Prostate gland (tissue), 2 donors: Measurements from ENCODE around the gene GRAMD4. TPM values are rescaled to one million over a fixed set of nuclear protein-coding genes. Genes with fewer than 3 reads are reported as not detected.
A peak's percentile ranks its signal among the peaks of the same experiment; 100 is the strongest.

ENCODE experiments used
- DNase-seq: peaks from one replicate; pipeline ENCODE4 v3.0.0-alpha.2; 2019; ENCODE audit warnings: low spot score
- H3K27ac ChIP-seq, 2 donors: fragments of 200-600 bp; sonication (generic); 2 replicates each; pipeline ENCODE4 v1.5.1; 2017 to 2019
- H3K27me3 ChIP-seq: fragments of 200-600 bp; sonication (generic); replicated peaks from 2 replicates; pipeline ENCODE4 v1.5.1; 2019; ENCODE audit not compliant: insufficient read depth
- H3K36me3 ChIP-seq, 2 donors: fragments of 200-600 bp; sonication (generic); 1 replicate in 1 of 2; 2 replicates in 1 of 2; pipeline versions ENCODE4 v1.5.1 to v1.8.1; 2017 to 2019
- H3K4me1 ChIP-seq: fragments of 200-600 bp; sonication (generic); replicated peaks from 2 replicates; pipeline ENCODE4 v1.5.1; 2019
- H3K4me3 ChIP-seq, 2 donors: fragments of 200-600 bp; sonication (generic); 2 replicates each; pipeline ENCODE4 v1.5.1; 2017 to 2019
- H3K9me3 ChIP-seq: fragments of 200-600 bp; sonication (generic); 2 replicates; pipeline ENCODE4 v1.5.1; 2017
- POLR2A ChIP-seq: fragments of 450-650 bp; IDR thresholded peaks from one replicate; pipeline ENCODE4 v1.6.1; 2016; ENCODE audit warnings: antibody characterized with exemption, mild to moderate bottlenecking
- POLR2AphosphoS5 ChIP-seq: sonication (generic); formaldehyde crosslinking; IDR thresholded peaks from one replicate; pipeline ENCODE4 v1.6.1; 2017; ENCODE audit warnings: antibody characterized with exemption
- WGBS: methylation state at CpG from one replicate; pipeline ENCODE4 v1.1.5; 2018; 5-methylcytosine and 5-hydroxymethylcytosine counted together
- intact Hi-C: fragments of 100-400 bp; cut with DNase I; formaldehyde crosslinking; loops from one replicate; pipeline ENCODE4 v1.14.2; 2022
- total RNA-seq, 2 donors: library from RNA; depleted of rRNA; stranded (reverse); fragments of >200 nt; gene quantifications; one replicate each; pipeline ENCODE4 v1.1.0, GENCODE V29; 2016
- TF ChIP-seq, protein P1 (sequence below), 4 experiments: fragments of 200-600 bp in 2 of 4; fragments of 450-650 bp in 2 of 4; sonication (generic) in 2 of 4; IDR thresholded peaks; 1 replicate in 3 of 4; 2 replicates in 1 of 4; pipeline ENCODE4 v1.5.1; 2016 to 2019; ENCODE audit warnings: antibody characterized with exemption in 4 of 4, mild to moderate bottlenecking in 2 of 4, moderate library complexity in 2 of 4

The GRAMD4 gene
- total RNA-seq, 2 donors from 2014 or later = 12.1 to 20.2 TPM

DNA sequence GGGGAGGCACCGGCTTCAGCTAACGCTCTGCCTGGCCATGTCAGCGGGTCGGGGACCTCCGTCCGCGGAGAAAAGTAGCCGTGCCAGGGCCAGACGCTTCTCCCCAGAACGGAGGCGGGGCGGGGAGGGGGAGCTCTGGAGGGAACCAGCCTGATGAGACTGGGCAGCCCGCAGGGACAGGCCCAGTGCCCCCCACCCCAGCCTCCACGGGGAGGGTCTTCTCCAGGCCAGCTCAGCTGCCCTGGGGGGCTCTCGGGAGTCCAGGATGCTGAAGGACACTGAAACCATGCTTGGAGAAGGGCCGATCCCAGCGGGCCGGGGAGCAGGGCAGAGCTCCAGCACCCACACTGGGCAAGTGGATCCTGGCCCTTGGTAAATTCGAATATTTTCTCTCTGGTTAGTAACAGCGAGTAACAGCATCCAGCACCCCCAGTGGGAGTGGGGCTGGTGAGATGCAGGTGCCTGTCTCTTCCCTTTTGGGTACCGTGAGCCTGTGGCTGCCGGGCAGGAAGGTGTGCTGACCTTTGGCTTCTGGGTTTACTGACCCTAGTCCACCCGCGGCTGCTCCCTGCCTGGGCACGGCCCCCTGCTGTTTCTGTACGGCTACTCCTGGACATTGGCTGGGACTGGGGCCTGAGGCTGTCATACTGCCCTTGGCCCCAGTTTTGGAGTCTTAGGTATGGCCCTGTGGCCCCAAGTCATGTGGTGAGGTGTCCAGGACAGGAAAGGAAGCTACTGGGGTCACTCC, 35.8 kb downstream of the GRAMD4 start:
- WGBS = 81% methylated on average over 26 of the region's 26 CpGs
- intact Hi-C loops = no loop called here
- Histone ChIP-seq H3K27me3 (peaks cover 12% of the 10 kb centered on the region), H3K36me3 (no peaks in the 10 kb centered on the region), H3K4me3 (no peak overlapping the region), H3K4me1 (peaks cover 8% of the 10 kb centered on the region), H3K9me3 (no peaks in the 10 kb centered on the region), H3K27ac (no peak overlapping the region)
- TF ChIP-seq POLR2A (no peak), POLR2AphosphoS5 (no peak)
- TF ChIP-seq, protein P1, sequence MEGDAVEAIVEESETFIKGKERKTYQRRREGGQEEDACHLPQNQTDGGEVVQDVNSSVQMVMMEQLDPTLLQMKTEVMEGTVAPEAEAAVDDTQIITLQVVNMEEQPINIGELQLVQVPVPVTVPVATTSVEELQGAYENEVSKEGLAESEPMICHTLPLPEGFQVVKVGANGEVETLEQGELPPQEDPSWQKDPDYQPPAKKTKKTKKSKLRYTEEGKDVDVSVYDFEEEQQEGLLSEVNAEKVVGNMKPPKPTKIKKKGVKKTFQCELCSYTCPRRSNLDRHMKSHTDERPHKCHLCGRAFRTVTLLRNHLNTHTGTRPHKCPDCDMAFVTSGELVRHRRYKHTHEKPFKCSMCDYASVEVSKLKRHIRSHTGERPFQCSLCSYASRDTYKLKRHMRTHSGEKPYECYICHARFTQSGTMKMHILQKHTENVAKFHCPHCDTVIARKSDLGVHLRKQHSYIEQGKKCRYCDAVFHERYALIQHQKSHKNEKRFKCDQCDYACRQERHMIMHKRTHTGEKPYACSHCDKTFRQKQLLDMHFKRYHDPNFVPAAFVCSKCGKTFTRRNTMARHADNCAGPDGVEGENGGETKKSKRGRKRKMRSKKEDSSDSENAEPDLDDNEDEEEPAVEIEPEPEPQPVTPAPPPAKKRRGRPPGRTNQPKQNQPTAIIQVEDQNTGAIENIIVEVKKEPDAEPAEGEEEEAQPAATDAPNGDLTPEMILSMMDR (IDR thresholded peaks at IDR 0.05) = no peak
- DNase-seq = no peak

DNA sequence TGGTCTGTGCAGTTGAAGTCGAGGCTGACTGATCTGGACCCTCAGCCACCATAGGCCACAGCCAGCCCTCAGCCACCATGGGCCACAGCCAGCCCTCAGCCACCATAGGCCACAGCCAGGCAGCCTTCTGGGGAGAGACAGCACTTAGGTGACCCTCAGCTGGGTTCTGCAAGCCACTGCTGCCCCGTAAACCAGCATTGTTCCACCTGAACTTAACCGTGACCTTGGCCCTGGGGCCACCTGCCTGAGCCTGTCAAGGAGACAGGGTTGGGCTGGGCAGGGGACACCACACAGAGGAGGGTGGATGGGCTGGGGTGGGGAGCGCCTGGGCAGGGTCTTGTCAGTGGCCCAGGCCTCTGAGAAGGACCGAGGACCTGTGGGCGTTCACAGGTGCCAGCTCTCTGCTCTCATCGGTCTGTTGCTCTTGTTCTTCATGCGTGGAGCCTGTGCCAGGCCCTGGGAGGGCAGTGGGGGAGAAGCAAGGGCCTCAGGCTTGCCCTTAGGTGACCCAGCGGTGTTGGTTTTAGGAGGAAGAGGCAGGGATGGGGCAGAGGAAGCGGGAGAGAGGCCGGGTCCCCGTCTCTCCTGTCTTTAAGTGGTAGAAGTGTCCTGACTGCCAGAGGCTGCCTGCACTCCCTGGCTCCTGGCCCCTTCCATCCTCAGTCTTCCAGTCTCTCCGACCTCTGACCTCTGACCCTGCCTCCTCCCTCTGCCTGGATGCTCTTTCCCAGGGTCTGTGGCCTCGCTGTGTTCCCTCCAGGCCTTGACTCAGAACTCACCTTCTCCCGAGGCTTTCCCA, 36.9 kb downstream of the GRAMD4 start:
- TF ChIP-seq POLR2A (no peak), POLR2AphosphoS5 (no peak)
- TF ChIP-seq, protein P1 (IDR thresholded peaks at IDR 0.05) = no peak

DNA sequence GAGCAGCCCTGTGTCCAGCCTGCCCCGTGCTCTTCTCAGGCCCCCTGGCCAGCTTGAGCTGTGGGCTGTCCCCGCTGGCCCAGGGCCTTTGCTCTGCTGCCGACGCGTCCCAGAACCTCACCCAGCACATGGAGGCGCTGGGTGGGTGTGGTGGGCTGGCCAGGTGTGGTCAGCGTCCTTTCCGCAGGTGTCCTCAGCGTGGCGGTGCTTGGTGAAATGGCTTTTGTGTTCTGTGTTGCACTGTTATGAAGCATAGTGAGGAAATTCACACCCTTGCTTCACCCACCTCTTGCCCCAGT, 37.4 kb downstream of the GRAMD4 start:
- H3K36me3 ChIP-seq = no peaks in the 10 kb centered on the region
- H3K4me1 ChIP-seq = peaks cover 8% of the 10 kb centered on the region
- no peaks in the 10 kb centered on the region for H3K9me3 ChIP-seq
- no peak for DNase-seq
- WGBS = 100% methylated on average over 10 of the region's 10 CpGs
- peaks cover 12% of the 10 kb centered on the region for H3K27me3 ChIP-seq
- no peak overlapping the region for H3K4me3 ChIP-seq
- TF ChIP-seq POLR2AphosphoS5 (no peak), POLR2A (no peak)
- TF ChIP-seq, protein P1 (IDR thresholded peaks at IDR 0.05) = no peak
- no peak overlapping the region for H3K27ac ChIP-seq
- intact Hi-C loops = no loop called here

More for the DNA sequence above, 36.9 kb downstream of the GRAMD4 start:
- Histone ChIP-seq H3K27me3 (peaks cover 12% of the 10 kb centered on the region), H3K27ac (no peak overlapping the region), H3K36me3 (no peaks in the 10 kb centered on the region), H3K4me1 (peaks cover 8% of the 10 kb centered on the region), H3K9me3 (no peaks in the 10 kb centered on the region), H3K4me3 (no peak overlapping the region)
- intact Hi-C loops = no loop called here
- no peak for DNase-seq
- WGBS = 93% methylated on average over 15 of the region's 15 CpGs

DNA sequence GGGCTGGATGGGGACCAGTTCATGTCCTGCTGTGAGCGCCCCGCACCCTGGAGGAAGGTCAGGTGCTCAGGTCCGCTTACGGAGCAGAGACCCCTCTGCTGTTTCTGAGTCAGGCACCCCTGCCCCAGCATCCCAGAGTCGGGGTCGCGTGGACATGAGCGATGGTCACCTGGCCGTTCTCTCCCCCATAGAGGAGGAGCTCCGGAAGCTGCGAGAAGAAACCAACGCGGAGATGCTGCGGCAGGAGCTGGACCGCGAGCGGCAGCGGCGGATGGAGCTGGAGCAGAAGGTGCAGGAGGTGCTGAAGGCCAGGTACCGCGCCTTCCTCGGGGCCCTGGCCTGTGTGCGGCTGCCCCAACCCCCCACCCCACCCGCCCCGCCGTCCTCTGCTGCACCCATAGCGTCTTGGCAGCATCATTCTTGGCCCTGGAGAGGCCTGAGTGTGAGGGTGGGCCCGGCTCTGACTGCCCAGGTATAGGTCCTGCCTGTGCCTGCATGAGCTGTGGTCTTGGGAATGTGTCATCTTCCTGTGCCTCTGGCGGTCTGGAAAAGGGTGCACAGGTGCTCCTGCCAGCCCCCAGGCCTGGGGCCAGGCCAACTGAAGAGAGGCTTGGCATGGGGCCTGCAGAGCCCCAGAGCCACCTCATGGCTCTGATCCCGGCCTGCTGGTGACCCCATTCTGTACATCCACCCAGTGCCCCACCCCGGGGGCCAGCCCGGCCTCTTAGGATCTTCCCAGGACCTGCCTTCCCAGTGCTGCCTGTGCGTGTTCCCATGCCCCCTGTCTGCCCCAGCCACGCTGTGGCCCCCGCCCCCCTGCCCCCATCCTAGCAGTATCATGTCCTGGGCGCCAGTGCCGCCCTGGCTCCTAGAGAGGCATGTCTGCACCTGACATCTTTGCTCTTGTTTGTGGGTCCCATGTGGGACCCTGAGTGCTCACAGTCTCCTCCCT, 38.1 kb downstream of the GRAMD4 start:
- Histone ChIP-seq H3K36me3 (no peaks in the 10 kb centered on the region), H3K9me3 (no peaks in the 10 kb centered on the region), H3K4me1 (peaks cover 8% of the 10 kb centered on the region), H3K4me3 (no peak overlapping the region), H3K27me3 (peaks cover 12% of the 10 kb centered on the region), H3K27ac (no peak overlapping the region)
- DNase-seq = peak; percentile 44
- 61% methylated on average over 35 of the region's 37 CpGs for WGBS
- TF ChIP-seq, protein P1 (IDR thresholded peaks at IDR 0.05) = no peak
- TF ChIP-seq POLR2AphosphoS5 (peak; percentile 39), POLR2A (no peak)
- intact Hi-C loops = no loop called here
